Fibroblast of skin of left quadriceps (primary cell): ENCODE results near the gene RETN.

Experiments used
- DNase-seq, 2 experiments: peaks; one replicate each; pipeline ENCODE4 v3.0.0-alpha.2; 2013; ENCODE audit warnings: low read depth in 2 of 2

RETN gene, protein sequence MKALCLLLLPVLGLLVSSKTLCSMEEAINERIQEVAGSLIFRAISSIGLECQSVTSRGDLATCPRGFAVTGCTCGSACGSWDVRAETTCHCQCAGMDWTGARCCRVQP

DNA sequence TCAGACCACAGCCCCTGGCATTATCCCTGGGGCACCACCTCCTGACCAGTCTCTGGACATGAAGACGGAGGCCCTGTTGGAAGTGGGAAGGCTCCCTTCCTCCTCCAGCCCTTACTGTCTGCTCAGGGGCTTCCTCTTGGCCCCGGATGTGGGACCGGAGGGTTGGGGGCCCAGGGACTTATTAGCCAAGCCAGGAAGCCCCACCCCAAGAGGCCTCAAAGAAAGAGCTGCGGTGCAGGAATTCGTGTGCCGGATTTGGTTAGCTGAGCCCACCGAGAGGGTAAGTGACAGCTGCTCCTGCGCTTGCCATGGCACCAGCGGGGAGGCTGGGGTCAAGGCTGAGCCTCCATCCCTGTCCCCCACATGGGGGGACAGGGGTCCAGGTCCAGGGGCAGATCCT lies at the start of gene RETN:
TSS of gene RETN (plus strand) at position 208 of the 400 bp plus-strand sequence. CDS start 278 bp downstream, outside the sequence.
- DNase-seq, result no peak

DNA sequence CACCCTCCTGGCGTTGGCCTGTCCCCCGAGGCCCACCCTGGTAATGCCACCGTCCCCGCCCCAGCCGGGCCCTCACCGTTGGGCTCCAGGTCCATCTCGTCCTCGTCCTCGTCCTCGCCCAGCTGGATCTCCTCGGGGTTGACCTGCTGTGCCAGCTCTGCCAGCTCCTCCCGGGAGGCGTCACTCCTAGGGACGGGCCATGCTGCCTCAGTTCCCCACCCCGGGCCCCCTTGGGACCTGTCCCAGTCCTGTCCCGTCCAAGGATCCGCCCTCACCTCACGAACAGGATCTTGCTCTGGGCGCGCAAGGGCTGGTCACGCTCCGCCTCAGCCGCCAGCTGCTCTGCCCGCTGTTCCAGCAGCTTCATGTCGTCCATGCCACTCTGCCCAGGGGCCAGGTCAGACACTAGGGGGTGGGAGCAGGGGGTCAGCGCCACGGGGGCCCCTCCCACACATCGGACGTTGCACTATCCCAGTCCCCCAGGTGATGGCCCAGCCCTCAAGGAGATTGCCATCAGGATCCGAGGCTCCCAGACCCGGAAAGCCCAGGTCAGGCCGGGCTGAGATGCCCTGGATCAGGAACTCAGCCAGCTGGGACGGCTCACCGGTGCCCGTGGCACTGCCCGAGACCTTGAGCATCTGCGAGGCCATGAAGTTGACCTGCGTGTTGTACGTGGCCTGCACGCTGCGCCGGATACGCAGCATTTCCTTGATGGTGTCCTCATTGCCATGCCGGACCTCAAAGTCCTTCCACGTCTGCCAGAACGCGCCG lies 49.0 kb upstream of the RETN start:
- no peak for DNase-seq

DNA sequence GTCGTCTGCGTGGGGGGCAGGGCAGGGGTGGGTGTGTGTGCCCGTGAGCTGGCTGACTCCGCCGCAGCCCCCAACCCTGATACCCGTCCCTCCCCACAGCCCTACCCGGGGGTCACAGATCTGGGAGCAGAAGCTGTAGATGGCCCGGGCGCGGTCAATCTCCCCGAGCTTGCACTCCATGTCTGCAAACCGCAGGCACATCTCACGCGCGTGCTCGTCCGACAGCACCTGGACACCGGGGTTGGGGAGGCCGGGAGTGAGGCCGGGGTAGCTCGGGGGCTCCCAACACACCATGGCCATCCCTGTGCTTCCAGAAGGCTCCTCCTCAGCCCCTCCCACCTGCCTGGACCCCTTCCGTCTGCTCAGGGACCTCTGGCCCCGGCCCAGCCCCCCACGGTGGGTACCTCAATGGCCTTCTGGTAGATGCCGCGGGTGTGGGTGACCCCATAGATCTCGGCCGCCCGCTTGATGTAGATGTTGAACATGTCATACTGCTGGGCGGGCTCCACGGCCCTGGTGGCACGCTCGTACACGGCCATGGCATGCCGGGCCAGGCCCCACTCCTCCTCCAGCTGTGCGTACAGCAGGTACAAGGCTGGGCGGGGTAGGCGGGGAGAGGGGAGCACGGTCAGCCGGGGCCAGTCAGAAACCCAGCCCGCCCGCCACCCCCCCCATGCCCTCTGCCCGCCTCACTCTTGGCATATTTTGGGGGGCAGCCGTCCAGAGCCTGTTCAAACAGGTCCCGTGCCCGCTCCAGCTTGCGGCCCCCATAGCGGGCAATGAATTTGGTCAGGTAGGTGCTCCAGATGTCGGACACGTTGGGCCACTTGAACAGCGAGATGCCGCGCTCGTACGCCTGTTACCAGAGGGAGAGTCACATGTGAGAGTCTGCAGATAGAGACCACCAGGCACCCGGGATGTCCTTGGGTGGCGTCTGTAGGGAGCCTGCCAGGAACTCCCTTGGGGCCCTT lies 48.1 kb upstream of the RETN start:
- no peak for DNase-seq

DNA sequence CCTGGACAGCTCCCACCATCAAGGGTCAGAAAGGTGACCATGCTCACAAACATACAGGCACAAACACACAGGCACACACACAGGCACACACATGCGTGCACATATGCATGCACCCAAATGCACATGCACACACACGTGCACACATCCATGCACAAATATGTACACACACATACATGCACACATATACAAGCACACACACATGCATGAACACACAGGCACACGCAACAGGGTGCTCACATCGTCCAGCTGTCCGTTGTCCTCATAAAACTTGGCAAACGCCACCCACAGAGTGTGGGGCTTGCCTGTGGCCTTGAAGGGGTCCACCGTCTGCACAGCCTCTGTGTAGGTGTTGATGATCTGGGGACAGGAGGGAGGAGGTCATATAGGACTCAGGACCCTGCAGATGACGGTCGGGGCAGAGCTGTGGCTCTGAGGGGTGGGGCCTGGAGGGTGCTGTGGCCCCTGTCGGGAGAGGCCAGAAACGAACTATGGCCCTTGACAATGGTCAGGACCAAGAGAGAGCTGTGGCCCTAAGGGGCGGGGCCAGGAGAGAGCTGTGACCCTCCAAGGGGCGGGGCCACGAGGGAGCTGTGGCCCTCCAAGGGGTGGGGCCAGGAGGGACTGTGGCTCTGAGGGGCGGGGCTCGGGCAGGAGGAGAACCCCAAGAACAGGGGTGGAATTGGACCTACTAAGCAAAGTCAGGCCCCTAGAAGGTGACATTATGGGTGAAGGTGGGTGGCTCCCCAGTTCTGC lies 45.7 kb upstream of the RETN start:
- no peak for DNase-seq

DNA sequence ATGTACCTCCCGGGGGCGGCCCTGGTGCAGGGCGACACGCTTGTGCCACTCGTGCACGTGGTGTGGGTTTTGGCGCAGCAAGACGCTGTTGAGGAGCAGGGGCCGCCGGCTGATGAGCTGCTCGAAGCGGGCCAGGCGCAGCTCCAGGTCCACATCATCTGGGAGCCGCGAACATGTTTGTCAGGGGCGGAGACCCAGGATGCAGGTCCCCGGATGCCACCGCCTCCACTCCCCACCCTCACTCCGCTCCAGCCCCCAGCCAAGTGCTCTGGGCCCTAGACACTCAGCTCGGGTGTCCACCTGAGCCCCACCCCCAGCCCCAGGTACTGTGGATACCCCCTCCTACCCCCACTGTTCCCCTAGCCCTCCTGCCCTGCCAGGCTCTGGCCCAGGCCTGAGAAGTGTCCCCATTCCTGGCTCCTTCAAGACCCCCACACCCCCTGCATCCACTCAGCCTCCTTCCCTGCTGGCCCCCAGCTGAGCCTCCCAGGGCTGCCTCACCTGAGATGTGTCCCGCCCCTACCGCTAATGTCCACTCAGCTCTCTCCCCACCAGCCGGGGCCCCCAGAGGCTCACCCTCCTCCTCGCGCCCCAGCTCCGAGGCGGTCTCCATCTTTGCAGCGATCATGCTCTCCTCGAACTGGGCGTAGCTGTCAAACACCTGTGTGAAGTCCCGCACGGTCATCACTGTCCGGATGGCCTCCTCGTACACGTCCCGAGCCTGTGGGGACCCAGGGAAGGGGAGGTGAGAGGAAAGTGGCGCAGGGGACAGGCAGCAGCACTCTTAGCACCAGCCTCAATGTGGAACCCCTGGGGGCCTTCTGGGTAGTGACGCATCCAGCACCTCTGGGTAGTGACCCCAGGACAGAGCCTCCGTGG lies 44.9 kb upstream of the RETN start:
- DNase-seq, result no peak

DNA sequence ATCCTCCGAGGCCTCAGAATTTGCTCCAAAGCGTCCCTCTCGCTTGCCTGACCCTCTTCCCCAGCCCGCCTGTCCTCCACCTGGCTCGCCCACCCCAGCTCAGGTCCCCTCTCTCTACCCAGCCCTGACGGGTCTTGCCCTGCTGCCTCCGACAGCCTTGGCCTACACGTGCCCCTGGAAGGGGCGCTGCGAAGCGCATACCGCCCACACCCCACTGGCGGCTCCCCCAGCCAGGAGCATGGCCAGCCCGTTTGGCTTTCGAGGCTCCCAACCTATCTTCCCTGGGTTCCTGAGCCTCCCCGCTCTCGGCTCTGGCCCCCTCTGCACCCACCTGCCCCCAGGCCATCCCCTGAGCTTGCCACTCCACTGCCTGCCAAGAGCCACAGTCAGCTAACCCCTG lies 44.0 kb upstream of the RETN start:
- DNase-seq, result no peak

DNA sequence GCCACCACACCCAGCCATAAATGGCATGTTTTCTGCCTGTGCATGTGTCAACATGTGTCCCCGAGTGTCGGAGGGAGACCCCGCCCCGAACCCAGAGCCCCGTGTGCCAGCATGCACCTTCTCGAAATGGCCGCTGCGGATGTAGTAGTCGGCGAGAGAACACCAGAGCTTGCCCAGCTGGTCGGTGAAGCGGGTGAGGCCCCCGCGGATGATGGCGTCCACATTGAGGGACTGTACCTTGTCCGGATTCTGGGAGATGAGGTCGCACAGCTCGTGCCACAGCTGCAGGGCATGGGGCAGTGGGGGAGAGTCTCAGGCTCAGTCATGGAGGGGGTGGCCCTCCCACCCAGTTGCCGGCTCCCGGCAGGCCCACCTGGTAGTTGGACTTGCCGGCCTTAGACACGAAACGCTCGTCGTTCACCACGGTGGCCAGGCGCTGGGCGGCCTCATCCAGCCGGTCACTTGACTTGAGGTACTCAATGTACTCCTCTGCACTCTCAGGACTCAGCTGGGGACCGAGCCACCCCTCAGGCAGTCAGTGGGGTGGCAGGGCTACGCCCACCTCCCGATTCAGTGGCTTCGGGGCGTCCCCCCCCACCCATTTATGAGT lies 43.0 kb upstream of the RETN start:
- no peak for DNase-seq

DNA sequence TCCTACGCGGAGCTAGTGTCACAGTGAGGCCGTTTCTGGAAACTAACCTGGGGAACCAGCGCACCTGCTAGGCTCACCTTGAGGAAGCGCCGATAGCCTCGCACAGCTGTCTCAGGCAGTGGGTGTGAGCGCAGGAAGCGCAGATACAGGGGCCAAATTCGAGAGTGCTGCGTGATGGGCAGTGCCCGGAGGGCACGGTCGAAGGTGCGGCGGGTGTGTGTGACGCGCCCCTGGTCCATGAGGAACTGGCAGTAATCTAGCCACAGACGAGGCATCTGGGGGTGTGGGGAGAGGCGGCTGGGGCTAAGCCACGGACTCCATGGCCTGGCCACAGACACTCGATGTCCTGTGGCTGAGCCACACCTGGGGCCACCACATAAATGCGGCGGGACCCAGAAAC lies 41.7 kb upstream of the RETN start:
- no peak for DNase-seq

DNA sequence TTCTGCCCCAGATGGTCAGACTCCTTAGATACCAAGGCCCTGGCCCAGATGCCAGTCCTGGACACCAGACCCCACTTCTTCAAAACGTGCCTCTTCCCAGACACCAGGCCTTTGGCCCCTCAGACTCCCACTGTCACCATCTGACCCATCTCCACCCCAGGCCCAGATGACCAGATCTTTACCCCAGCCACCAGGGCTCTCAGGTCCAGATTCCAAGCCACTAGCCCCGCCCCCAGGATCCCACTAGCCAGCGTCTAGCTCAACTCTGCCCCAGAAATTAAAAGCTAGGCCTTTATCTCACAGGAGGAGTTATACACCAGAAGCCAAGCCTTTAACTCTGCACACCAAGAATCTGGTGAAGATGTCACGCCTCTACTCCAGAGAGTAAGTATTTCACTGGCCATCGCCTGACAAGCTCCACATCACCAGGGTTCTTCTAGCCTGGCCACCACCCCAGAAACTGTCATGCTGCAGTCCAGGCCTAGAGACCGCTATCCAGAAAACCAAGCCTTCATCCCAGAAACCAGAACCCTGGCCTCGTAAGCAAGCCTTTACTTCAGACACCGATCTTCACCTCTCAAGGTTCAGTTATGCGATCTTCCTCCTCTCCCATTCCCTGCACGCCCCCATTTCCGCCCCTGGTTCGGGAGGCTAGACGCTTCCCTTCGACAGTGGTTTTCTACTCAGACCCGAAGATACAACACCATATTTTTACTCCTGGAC lies 40.1 kb upstream of the RETN start:
- no peak for DNase-seq

DNA sequence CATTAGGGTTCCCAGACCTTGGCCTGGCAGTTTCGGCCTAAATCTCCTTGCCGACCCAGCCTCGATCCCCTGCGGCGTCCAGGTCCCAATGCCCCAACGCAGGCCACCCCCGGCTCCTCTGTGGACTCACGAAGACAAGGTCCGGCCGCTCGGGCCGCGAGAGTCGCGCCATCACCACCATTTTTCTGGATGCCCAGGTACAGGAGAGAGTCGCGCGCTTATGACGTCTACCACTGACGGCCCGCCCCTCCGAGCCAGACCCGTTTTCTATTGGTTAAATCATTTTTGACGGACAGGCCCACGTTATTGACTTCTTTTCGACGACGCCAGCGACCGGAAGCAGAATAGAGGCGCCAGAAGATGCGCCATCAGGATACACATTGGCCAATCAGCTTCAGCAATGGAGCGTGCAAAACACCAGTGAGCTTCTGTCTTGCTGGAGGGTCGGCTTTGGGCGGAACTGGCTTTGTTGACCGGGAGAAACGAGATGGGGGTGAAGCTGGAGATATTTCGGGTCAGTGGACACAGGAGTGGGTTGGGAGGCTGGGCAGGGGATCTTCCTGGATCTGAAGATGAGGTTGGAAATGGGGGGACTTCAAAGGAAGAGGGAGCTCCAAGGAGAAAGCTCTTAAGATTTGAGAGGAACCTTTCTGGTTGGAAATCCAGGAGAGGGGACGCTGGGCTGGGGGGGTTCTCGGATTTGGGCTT lies 39.3 kb upstream of the RETN start, which contains the start of the genes PET100 and XAB2:
TSS of gene PET100 (plus strand) at position 447 of the 708 bp plus-strand sequence. CDS start at position 488, 41 bp downstream.
TSS of gene XAB2 (minus strand) at position 199 of the 708 bp plus-strand sequence. CDS start at position 181, 18 bp downstream.
- DNase-seq, result peak; percentile 97 to 98

DNA sequence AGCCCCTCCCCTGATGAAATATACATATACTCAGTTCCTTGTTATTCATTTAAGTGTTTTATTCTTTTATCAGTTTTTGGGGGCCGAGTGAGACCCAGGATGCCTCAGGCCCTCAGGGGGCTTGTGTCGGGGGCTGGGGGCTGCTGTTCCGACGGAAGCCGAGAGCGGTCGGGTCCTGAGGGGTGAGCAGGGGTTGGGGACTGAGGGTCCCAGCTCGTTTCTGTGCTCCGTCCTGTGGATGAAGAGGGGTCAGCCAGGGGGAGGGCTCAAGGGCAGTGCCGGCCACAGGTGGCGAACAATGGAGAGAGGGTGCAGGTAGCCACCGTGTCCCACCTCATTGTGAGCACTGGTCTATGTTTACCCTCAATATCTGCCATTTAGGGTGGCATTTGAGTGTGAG lies 37.3 kb upstream of the RETN start:
- DNase-seq, result no peak

DNA sequence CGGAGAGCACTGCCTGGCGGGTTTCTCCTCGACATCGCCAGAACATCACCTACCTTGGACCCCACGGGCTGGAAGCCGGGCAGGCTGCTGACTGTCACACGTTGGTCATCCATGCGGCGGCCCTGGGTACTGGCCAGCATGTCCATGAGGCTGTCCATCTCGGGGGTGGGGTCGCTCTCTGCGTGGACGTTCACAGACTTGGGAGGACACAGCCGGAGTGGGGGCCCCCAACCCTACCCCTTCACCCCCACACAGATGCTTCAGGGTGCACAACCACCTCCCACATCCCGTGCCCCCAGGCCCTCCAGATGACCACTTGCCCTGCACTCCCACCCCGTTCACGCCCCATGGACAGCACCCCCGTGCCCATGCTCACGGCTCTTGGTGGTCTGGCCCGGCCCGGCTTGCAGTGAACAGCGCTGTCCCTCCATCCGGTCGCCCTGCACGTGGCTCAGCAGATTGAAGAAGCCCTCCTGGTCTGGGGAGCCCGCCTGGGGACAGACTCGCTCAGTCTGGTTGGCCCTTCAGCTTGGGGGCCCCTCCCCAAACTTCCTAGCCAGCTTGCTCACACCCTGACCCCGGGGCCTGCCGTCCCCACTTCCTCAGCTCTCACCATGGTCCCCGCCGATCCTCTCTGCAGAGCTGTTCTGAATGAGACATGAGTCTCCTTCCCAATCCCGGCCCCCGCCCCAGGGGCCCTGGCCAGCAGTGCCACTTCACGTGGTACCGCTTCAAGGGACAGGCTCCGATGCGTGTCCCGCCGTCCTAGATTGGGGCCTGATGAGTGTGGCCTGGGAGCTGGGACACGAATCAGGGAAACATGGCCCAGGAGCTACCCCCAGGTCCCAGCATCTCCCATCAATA lies 36.3 kb upstream of the RETN start:
- no peak for DNase-seq

DNA sequence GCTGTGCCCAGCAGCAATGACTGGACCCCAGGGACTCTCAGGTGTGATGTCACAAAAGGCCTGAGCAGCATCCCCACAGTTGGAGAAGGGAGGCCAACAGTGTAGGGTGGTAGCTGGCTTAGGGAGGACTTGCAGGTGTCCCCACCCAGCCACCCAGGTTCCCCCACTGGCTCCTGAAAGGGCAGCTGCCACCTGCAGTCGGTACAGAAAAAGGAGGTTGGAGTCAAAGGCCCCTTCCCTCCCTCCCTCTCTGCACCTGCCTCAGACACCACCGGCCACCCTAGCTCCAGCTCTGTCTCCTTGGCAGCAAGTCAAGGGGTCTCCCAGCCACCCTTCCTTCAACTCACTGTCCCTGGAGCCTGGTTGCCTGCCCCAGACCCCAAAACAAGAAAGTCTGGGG lies 35.2 kb upstream of the RETN start, which contains the start of gene PCP2:
TSS of gene PCP2 (minus strand) at position 22 of the 400 bp plus-strand sequence. CDS start 262 bp downstream, outside the sequence.
- DNase-seq, result no peak

DNA sequence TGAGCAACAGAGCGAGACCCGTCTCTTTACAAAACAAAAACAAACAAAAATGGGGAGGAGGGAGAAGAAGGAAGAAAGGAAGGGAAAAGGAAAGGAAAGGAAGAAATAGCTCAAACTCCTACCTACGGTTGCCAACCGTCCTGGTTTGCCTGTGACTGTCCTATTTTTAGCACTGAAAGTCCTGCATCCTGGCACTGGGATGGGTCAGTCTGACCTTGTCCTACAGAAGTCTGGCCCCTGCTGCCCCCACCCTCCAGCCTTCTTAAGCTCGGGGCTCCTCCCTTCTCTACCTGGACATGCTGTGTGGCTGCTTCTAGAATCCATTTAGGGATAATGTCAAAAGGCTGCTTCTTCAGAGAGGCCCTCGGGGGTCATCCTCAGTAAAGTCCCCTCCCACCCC lies 33.2 kb upstream of the RETN start:
- no peak for DNase-seq

DNA sequence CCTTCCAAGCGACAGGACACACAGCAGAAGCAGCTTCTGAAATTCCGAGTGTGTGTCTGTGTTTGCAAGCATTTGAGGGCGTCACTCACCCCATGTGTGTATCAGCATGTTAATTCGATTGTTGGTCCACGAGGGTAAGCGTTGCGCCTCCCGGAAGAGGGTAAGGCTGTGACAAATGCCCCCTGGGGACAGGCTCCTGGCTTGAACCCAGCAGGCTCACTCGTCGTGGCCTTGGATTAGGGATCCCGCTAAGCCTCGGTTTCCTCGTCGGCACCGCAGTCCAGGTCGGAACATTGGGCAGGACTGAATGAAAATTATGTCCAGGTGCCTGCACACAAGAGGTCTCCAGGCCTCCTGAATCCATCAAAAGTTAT lies 32.5 kb upstream of the RETN start:
- no peak for DNase-seq

DNA sequence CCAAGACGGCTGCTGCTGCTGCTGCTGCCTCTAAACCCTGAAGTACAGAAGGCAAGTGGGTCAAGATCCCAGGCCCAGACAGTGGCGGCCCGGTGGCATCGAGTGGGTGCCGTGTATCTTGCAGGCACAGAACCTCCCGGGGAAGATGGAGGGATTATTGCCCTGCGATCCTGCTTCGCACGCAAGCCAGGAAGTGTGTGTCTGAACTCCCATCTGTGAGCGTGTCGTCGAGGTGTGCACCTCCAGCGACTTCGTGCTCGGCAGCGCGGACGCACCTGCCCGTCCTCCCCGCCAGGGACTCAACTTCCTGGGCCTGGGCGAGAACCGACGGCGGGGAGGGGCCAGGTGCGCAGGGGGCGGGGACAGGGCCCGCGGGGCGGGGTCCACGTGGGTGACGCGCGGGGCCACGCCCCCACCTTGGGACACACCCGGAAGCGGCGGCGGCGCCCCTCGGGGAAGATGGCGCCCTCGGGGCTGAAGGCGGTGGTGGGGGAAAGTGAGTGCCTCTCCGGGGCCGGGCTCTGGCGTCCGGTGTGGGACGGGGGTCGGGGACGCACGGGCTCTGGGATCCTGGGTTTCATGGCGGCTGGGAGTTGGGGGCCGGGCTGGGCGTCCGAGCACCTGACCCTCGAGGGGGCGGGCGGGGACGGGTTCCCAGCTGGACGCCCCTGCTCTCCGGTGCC lies 32.0 kb upstream of the RETN start, which contains the start of gene STXBP2:
TSS of gene STXBP2 (plus strand) at position 420 of the 683 bp plus-strand sequence. CDS start at position 460, 40 bp downstream.
- DNase-seq, result no peak
